NCI-H345 treated with DMSO at 0.1 percent for 48 hours (cell line): ENCODE data around the gene RHBDL1.

Source experiments
- DNase-seq: peaks from one replicate; lab custom pipeline; 2025; ENCODE audit not compliant: unreplicated experiment; lab: John Stamatoyannopoulos, UW

RHBDL1 gene

GRCh38 chr16:652454-653305 is 22.8 kb upstream of the RHBDL1 start:
- no peak for DNase-seq

GRCh38 chr16:654034-654433 is 21.4 kb upstream of the RHBDL1 start:
- no peak for DNase-seq

GRCh38 chr16:657487-657886 is 18.0 kb upstream of the RHBDL1 start:
- no peak for DNase-seq

GRCh38 chr16:658679-659571 is 16.5 kb upstream of the RHBDL1 start:
- no peak for DNase-seq

DNA sequence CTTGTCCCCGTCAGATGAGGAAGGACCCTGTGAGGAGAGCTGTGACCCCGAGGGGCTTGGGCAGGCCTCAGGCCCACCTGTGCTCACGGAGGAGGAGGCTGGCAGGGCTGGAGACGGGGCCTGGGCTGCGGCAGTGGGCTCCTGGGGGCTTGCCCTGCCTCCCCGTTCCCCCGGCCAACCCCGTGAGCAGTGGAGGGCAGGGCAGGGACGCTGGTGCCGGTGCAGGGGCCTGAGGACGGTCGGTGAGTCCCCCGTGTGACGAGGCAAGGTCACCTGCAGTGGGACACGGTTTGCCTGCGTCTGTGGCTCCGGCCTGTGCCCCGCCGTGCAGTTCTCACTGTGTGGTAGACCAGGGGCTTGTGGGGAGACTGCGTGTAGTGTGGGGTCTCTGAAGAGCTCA is 15.9 kb upstream of the RHBDL1 start:
- DNase-seq: no peak

DNA sequence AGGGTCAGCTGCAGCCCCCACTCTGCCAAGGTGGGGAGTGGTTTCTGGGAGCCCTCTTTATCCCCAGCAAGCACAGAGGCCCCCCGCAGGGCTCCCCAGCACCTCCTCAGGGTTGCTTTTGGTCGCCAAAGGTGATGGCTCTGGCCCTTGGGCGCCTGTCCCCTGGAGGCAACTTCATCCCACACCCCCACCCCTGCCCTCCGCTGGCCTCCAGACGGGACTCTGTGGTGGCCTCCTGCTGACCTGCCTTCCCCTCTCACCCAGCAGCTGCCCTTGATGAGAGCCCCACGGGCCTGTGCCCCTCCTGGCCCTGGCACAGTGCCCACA is 15.4 kb upstream of the RHBDL1 start:
- DNase-seq: no peak

- no peak for DNase-seq
Measured at GRCh38 chr16:660459-661183, 14.8 kb upstream of the RHBDL1 start.

GRCh38 chr16:661184-661821 is 14.2 kb upstream of the RHBDL1 start:
- no peak for DNase-seq

GRCh38 chr16:662095-662494 is 13.4 kb upstream of the RHBDL1 start:
- no peak for DNase-seq

GRCh38 chr16:662597-662996 is 12.9 kb upstream of the RHBDL1 start:
- no peak for DNase-seq

- no peak for DNase-seq
Measured at GRCh38 chr16:666572-666971, 8.9 kb upstream of the RHBDL1 start.

GRCh38 chr16:667113-667779 is 8.2 kb upstream of the RHBDL1 start:
- DNase-seq: no peak

DNA sequence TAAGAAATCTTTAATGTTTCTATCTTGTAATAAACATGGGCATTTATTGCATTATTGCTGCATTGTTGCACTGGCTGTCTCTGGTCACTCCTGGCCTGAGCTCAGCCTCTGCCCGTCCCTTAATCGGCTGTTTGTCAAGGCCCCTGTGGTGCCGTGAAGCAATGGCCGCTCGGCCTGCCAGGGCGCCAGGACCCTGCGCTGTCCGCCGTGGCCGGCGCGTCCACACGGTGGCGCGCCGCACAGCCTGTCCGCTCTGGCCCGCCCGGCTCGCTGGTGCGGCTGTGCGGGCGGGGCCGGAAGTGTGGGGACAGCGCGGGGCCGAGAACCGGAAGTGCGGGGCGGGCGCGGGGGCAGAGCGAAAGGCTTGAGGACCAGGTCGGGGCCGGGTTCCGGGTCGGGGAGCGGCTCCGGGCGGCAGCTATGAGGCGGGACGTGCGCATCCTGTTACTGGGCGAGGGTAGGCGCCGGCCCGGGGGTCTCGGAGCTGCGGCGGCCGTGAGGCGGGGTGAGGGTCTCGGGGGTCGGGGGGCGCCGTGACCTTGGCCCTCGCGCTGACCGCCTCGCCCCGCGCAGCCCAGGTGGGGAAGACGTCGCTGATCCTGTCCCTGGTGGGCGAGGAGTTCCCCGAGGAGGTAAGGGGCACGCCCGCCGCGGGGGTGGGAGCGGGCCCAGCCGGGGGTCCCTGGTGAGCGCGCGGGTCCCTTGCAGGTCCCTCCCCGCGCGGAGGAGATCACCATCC is 7.5 kb upstream of the RHBDL1 start, which contains the start of gene RHOT2:
RHOT2 (plus strand) TSS at position 353 of the 739 bp plus-strand sequence; CDS start at position 421, 68 bp downstream.
- peak; percentile 66 for DNase-seq

DNA sequence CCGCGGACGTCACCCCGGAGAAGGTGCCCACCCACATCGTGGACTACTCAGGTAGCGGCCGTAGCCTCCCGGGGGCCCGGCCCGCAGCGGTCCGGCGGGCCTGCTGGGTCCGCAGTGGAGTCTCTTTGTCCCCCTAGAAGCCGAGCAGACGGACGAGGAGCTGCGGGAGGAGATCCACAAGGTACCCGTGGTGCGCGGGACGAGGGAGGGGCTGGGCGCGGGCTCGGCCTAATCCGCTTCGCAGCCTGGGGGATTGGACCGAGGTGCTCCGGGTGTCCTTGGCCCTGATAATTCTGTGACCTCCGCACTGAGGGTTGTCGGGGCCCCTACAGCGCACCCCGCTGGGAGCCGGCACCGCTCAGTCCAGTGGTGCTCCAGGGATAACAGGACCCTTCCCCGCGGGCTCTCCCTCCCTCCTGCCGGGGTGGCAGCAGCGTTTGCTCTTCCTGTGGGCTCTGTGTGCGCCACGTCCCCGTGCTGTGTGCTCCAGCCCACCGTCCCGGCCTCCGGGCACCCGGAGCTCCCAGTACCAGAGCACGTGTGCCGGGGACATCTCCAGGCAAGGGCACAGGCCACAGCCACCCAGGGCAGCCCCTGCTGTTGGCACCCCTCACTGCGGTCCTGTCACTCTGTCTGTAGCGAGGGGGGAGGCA is 6.8 kb upstream of the RHBDL1 start:
- no peak for DNase-seq

DNA sequence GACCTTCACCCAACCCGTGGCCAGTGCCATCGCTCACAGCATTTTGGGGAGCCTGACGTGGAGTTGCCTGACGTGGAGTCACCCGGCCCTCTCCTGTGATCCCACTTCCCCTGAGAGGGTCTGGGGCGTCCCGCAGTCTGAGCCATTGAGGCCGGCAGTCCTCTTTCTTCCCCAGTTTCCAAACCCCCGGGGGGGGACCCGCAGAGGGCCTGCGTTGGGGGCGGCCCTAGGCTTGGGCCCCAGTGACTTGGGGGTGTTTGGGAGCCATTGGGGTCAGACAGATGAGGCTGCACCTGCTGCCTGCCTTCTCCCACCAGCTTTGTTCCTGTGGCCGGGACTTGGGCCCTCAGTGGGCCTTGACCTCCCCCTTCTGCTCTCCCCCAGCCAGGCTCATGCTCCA is 5.8 kb upstream of the RHBDL1 start:
- DNase-seq: no peak

DNA sequence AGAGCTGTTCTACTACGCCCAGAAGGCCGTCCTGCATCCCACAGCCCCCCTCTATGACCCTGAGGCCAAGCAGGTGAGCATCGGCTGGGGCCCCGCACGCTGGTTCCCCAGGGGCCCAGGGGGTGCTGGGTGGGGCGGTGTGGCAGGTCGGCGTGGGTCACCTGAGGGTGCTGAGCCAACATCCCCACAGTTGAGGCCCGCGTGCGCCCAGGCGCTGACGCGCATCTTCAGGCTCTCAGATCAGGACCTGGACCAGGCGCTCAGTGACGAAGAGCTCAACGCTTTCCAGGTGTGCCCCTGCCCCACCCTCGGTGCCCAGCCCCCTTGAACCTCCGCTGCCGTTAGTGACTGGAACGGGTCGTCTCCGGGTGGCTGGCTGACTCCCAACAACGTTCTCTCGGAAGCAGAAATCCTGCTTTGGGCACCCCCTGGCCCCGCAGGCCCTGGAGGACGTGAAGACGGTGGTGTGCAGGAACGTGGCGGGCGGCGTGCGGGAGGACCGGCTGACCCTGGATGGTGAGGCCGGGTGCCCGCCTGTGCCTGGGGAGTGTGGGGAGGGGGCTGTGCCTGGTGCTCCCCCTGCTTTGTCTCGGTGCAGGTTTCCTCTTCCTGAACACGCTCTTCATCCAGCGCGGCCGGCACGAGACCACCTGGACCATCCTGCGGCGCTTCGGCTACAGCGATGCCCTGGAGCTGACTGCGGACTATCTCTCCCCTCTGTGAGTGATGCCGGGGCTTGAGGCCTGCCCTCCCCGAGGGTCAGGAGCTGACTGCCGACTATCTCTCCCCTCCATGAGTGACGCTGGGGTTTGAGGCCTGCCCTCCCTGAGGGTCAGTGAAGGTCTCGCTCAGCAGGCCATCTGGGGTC is 4.8 kb upstream of the RHBDL1 start:
- no peak for DNase-seq

DNA sequence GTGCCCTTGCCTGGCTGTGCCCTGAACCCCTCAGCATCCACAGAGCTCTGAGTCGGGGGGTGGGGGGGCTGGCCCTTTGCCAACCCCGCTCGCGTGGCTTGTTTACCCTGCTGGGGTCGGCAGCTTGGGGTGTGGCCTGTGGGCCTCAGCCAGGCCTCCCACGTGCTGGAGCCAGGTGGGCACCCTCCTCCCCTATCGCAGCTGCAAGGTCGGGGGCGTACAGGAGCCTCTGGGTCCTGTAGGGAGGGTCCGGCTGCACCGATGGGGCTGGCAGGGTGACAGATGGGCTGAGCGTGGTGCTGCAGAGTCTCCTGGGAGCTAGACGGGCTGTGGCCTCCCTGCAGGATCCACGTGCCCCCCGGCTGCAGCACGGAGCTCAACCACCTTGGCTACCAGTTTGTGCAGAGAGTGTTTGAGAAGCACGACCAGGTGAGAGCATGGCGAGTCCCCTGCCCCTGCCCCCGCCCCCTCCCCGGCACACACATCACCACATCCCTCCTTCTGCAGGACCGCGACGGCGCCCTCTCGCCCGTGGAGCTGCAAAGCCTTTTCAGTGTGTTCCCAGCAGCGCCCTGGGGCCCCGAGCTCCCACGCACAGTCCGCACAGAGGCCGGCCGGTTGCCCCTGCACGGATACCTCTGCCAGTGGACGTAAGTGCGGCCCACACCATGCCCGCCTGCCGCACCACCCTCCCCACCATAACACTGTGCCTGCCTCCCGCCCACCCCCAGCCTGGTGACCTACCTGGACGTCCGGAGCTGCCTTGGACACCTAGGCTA is 3.9 kb upstream of the RHBDL1 start:
- DNase-seq: no peak

- DNase-seq: no peak
Measured at GRCh38 chr16:672371-672770, 3.1 kb upstream of the RHBDL1 start.
